Measurements from ENCODE around the gene TTLL12.

TTLL12 gene

DNA sequence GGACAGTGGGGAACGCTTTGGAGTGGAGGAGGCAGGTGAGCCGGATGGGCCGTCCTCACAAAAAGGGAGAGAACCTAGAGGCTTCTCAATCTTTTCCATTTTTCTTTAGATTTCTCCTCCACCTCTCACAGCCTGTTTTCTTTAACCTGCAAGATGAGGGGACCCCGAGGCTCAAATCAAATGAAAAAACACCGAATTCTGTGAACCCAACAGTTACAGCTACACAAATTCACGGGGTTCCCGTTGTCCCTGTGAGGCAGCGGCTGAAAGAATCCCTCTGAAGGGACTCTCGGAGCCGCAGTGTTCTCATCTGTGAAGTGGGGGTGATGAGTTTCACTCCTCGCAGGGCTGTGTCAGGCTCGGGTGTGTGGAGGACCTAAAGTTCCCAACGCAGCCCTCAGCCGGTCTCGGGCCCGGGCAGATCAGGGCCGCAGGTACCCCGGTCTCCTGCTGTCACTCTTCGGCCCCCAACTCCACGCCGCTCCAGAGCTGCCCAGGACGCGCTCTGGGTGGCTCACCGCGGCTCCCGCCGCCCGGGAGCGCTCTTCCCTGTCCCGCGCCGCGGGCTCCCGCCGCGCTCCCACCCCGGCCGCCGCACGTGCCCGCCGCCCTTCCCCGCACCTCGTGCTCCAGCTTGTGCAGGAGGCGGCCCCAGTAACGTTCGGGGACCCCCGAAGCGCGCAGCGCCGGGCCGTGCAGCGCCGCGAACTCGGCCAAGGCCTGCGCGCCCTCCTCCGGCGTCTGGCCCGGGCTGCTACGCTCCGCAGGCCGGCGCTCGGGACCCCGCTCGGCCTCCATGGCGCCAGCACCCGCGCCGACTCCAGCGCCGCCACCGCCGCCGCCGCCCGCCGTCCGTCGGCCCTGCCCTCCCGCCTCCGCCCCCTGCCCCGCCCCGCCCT lies at the start of gene TTLL12:
TSS of gene TTLL12 (minus strand) at position 863 of the 899 bp plus-strand sequence. CDS start at position 798, 65 bp downstream.
- peak; percentile 39 for DNase-seq (ENCODE audit: low spot score)

GRCh38 chr22:43235445-43236409 lies 48.8 kb upstream of the TTLL12 start:
- no peak for DNase-seq (ENCODE audit: low spot score)

DNA sequence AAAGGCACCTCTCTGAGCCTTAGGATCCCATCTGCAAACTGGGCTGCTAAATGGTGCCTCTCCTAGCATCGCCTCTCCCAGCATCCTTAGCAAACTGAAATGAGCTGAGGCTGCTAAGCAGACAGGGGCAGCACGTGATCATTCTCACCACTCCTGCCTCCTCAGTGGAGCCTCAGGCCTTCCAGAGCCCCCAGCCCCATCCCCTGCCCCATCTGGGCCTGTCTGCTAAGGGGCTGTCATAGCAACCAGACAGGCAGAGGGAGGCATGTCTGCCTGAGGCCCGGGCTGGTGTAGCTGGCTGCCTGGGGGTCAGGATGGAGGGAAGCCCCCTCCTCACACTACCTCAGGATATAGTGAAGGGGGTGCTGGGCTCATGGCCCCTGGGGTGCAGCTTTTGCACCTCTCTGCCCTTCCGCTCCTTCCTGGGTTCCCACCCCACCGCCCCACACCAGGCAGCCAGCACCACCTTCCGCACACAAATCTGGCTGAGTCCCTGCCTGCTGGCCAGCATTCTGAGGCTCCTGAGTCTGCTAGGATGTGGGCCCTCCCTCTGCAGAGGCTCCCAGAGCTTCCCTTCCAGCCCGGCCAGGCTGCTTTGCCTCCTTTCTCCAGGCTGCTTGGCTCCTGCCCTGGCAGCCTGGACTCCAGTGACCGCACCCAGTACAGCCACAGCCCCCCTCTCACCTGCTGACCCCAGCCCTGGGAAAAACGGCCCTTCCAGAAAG lies 47.5 kb upstream of the TTLL12 start:
- no peak for DNase-seq (ENCODE audit: low spot score)

GRCh38 chr22:43233529-43233928 lies 46.6 kb upstream of the TTLL12 start:
- DNase-seq (ENCODE audit: low spot score): no peak

DNA sequence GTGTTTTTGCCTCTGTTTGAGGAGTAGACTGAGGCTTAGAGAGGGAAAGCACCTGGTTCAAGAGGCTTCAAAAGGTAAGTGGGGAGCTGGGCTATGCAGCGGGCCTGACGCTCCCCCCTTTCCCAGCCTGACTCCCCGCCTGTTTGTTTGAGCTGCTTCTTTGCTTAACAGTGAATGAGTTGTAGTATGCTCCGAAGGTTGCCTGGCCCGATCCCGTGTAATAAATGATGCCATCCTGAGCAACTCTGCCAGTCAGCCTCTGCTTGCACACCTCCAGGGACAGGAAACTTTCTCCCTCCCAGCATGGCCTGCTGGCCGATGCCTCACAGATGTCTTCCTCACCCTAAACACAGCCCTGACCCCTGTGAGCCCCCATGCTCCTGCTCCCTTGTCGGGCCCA lies 45.5 kb upstream of the TTLL12 start:
- DNase-seq (ENCODE audit: low spot score): no peak

GRCh38 chr22:43231724-43232034 lies 44.7 kb upstream of the TTLL12 start:
- no peak for DNase-seq (ENCODE audit: low spot score)

GRCh38 chr22:43230971-43231723 lies 44.2 kb upstream of the TTLL12 start:
- peak; percentile 41 for DNase-seq (ENCODE audit: low spot score)

DNA sequence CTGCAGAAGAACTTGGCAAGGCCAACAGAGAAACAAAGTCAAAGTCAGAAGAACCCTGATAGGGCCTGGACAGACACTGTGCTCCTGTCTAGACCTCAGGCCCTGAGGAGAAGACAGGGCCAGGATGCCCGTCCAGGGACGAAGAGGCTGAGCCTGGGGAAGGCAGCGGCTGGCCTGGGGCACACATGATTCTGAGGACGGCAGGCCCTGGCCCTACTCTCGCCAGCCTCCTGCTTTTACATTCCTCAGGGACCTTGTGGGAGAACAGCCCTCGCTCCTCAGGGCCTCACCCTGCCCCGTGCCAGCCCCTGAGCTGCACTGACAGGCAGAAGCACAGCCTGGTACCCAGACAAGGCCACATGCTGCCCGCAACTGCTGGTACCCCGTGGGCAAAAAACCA lies 43.6 kb upstream of the TTLL12 start:
- no peak for DNase-seq (ENCODE audit: low spot score)

GRCh38 chr22:43228863-43229262 lies 41.9 kb upstream of the TTLL12 start:
- DNase-seq (ENCODE audit: low spot score): no peak

DNA sequence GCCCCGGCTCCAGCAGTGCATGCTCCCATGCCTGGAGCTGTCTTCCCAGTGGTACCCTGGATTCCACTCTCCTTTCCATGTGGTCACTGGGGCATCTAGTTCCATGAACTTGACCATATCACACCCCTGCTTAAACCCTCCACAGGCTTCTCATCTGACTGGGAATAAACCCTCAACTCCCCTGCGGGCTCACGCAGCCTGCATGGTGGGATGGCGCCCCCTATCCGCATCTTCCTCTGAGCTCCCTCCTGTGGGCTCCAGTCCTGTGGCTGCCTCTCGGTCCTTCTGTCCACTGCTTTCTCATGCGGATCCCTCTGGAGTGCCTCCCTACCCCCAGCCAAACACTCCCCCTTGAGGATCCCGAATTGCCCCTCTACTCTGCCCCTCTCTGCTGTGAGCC lies 41.4 kb upstream of the TTLL12 start:
- peak; percentile 26 for DNase-seq (ENCODE audit: low spot score)

GRCh38 chr22:43227239-43227630 lies 40.3 kb upstream of the TTLL12 start:
- DNase-seq (ENCODE audit: low spot score): no peak

DNA sequence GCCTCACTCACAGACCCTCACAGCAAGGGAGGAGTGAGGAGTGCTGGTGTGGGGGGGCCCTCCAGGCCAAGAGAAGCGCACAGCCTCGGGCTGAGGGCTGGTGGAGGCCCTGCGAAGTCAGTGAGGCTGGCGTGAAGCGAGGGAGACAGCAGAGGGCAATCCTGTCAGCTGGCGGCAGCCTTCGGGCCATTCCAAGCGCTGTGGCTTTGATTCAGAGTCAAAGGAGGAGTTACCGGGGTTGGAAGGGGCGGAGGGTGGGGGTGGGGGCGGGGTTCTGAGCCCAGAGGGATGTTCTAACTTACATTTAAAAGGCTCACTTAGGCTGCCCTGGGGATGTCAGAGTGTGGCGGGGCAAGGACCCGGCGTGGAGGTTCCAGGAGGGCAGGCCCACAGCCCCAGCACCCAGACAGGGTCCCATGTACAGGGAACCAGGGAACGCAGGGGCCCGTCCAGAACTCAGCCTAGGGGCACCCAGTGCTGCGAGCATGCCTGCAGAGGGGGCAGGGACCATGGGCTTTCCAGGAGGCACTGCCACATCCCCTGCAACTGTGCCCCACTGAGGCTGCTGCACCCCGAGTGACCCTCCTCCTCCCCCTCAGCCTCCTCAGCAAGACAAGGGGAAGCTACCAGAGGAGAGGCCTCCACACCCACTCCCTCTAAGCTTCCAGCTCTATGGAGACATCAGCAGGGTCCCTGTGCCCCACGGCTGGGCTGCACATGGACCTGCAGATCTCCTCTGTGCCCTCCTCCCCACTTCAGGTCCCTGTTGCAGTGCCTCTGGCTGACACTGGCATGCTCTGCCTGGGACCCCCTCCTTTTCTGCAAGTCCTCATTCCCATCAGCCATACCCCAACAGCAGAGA lies 39.7 kb upstream of the TTLL12 start:
- DNase-seq (ENCODE audit: low spot score): peak; percentile 49

- DNase-seq (ENCODE audit: low spot score): no peak
Observed at GRCh38 chr22:43225609-43226008, 38.7 kb upstream of the TTLL12 start.

GRCh38 chr22:43222987-43223386 lies 36.1 kb upstream of the TTLL12 start:
- no peak for DNase-seq (ENCODE audit: low spot score)

DNA sequence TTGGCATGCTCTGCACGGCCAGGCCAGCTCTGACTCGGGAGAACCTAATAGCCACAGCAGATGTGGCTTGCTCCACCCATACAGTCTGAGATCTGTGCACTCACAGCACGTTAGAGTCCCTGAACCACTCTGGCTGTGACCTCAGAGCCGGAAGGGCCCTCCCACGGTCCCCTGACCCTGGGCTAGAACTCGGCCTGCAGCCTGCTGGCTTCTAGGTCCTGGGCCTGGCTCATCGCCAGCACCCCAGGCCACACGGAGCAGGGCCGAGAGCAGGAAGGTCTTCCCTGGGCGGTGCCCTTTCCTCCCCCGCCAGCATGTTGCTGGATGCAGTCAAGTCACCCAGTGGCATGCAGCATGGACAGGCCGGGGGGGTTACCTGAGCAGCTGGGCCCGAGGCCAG lies 35.3 kb upstream of the TTLL12 start:
- DNase-seq (ENCODE audit: low spot score): no peak

DNA sequence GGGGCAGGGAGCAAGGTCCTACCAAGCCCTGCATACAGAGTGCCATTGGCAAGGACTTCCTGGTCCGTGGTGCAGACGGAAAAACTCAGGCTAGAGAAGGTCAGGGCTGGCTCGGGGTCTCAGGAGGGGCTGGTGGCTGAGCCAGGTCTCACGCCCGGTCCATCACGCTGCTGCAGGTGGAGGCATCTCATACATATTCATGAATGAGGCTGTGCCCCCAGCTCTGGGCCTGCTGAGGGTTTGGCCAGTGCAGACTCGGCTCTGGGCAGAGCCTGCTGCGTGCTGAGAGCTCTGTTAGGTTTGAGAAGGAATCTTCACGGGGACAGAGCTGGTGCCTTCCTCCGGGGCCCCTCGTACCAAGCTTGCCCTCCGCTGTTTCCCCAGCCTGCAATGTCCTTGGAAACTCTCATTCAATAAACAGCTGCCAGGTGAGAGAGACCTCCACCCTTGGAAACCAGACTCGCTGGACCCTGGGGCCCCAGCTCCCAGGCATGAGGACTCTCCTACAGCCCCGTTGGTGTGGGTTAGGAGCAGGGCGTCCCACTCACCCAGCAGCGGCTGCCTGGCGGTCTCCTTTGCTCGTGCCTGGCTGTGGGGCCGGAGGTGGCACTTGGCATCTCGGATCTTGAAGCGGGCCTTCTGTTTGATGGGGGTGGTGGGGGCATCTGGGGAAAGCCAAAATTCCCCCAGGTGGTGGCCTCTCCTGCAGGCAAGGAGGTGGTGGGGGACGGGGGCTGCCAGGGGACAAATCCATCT lies 33.9 kb upstream of the TTLL12 start:
- no peak for DNase-seq (ENCODE audit: low spot score)

DNA sequence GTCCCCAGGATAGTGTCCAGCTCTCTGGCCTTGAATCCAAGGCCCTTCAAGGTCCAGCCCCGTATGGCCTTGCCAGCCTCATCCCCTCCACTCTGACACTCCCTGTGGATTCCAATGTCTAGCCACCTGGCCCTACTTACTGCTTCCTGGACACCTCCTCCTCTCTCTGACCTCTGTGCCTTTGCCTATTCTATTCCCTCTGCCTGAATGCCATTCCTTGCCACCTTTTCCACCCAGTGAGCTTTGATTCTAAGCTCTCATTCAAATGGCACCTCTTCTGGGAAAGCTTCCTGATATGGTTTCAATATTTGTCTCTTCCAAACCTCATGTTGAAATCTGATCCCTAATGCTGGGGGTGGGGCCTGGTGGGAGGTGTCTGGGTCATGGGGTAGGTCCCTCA lies 31.9 kb upstream of the TTLL12 start:
- DNase-seq (ENCODE audit: low spot score): no peak

GRCh38 chr22:43217285-43218030 lies 30.5 kb upstream of the TTLL12 start:
- no peak for DNase-seq (ENCODE audit: low spot score)

- DNase-seq (ENCODE audit: low spot score): no peak
Observed at GRCh38 chr22:43216738-43217137, 29.8 kb upstream of the TTLL12 start.
